Activated CD8-positive, alpha-beta T cell treated with anti-CD3 and anti-CD28 coated beads for 36 hours (primary cell): Measurements from ENCODE around the gene PPP1R13B. TPM values are rescaled to one million over a fixed set of nuclear protein-coding genes. Genes with fewer than 3 reads are reported as not detected.

Experiments
- ATAC-seq: fragments of 200-7000 bp; cut with Tn5 transposase; one replicate; pipeline ENCODE4 v1.10.0; 2021; ENCODE audit warnings: mild to moderate bottlenecking, moderate library complexity
- CTCF ChIA-PET: fragments of 350-600 bp; sonication (Branson Sonifier 250); formaldehyde crosslinking; loops from one replicate; lab custom pipeline; 2021; ENCODE audit warnings: antibody characterized with exemption; lab: Charles Lee
- POLR2A ChIA-PET: fragments of 350-600 bp; sonication (Branson Sonifier 250); formaldehyde crosslinking; loops from one replicate; lab custom pipeline; 2021; ENCODE audit warnings: antibody characterized with exemption; lab: Charles Lee
- DNase-seq: peaks from one replicate; pipeline ENCODE4 v3.0.0-alpha.2; 2020
- H3K27ac Mint-ChIP-seq: one replicate; pipeline ENCODE4 v1.8.0; 2021; ENCODE audit warnings: mild to moderate bottlenecking, mixed read lengths
- H3K27me3 Mint-ChIP-seq: one replicate; pipeline ENCODE4 v1.8.0; 2021; ENCODE audit warnings: mixed read lengths
- H3K36me3 Mint-ChIP-seq: one replicate; pipeline ENCODE4 v1.8.0; 2021; ENCODE audit warnings: low read depth, mixed read lengths
- H3K4me1 Mint-ChIP-seq: one replicate; pipeline ENCODE4 v1.8.0; 2021; ENCODE audit warnings: low read depth, mixed read lengths
- H3K4me3 Mint-ChIP-seq: one replicate; pipeline ENCODE4 v1.8.0; 2021; ENCODE audit warnings: mild to moderate bottlenecking, moderate library complexity, mixed read lengths
- H3K9me3 Mint-ChIP-seq: one replicate; pipeline ENCODE4 v1.8.0; 2021; ENCODE audit warnings: mixed read lengths
- CTCF ChIP-seq: fragments of 200-600 bp; IDR thresholded peaks from one replicate; pipeline ENCODE4 v1.8.0; 2022; ENCODE audit warnings: antibody characterized with exemption, mild to moderate bottlenecking
- intact Hi-C: fragments of 100-400 bp; cut with micrococcal nuclease; formaldehyde crosslinking; loops from one replicate; pipeline ENCODE4 v1.10.0; 2022
- total RNA-seq, 2 experiments: library from RNA; stranded (reverse); gene quantifications; one replicate each; pipeline ENCODE4 v1.2.3, GENCODE V29; 2021

PPP1R13B gene
- total RNA-seq, 2 experiments from 2014 or later, result 11.9 to 14.5 TPM

GRCh38 chr14:103830511-103831270, 16.7 kb downstream of the PPP1R13B start:
- H3K27me3 Mint-ChIP-seq, result no peaks in the 10 kb centered on the region
- ChIA-PET POLR2A (no interaction called here), CTCF (no interaction called here)
- no peak overlapping the region for H3K4me3 Mint-ChIP-seq
- H3K36me3 Mint-ChIP-seq, result no peaks in the 10 kb centered on the region
- H3K4me1 Mint-ChIP-seq, result peaks cover 11% of the 10 kb centered on the region
- no peak for ATAC-seq
- no peaks in the 10 kb centered on the region for H3K9me3 Mint-ChIP-seq
- H3K27ac Mint-ChIP-seq, result no peak overlapping the region
- intact Hi-C loops, result no loop called here
- no peak for TF ChIP-seq CTCF
- no peak for DNase-seq

GRCh38 chr14:103828315-103828967, 18.9 kb downstream of the PPP1R13B start:
- Mint-ChIP-seq H3K4me1 (peaks cover 14% of the 10 kb centered on the region), H3K27me3 (no peaks in the 10 kb centered on the region), H3K9me3 (no peaks in the 10 kb centered on the region), H3K36me3 (no peaks in the 10 kb centered on the region), H3K4me3 (no peak overlapping the region), H3K27ac (no peak overlapping the region)
- CTCF ChIA-PET, result interaction anchor here (1.5 kb wide), 1 partner anchor 72 kb away, joined by 5 read pairs; no protein-coding TSS in a partner anchor
- TF ChIP-seq CTCF, result no peak
- peak; percentile 49 for DNase-seq
- ATAC-seq, result no peak
- intact Hi-C loops, result no loop called here
- POLR2A ChIA-PET, result no interaction called here

GRCh38 chr14:103825101-103825500, 22.3 kb downstream of the PPP1R13B start:
- ChIA-PET POLR2A (interaction anchor here (0.9 kb wide), 1 partner anchor 9 kb away, joined by 3 read pairs; no protein-coding TSS in a partner anchor), CTCF (interaction anchor here (1.9 to 2.9 kb wide), 3 partner anchors 16 to 76 kb away, joined by 6 to 19 read pairs (median 7); no protein-coding TSS in a partner anchor)
- H3K27me3 Mint-ChIP-seq, result no peaks in the 10 kb centered on the region
- ATAC-seq, result no peak
- H3K4me1 Mint-ChIP-seq, result peaks cover 20% of the 10 kb centered on the region
- intact Hi-C loops, result no loop called here
- DNase-seq, result no peak
- no peak for TF ChIP-seq CTCF
- no peak overlapping the region for H3K27ac Mint-ChIP-seq
- no peaks in the 10 kb centered on the region for H3K9me3 Mint-ChIP-seq
- no peaks in the 10 kb centered on the region for H3K36me3 Mint-ChIP-seq
- no peak overlapping the region for H3K4me3 Mint-ChIP-seq

GRCh38 chr14:103820908-103821307, 26.5 kb downstream of the PPP1R13B start:
- Mint-ChIP-seq H3K27me3 (no peaks in the 10 kb centered on the region), H3K9me3 (no peaks in the 10 kb centered on the region), H3K36me3 (no peaks in the 10 kb centered on the region), H3K4me3 (no peak overlapping the region), H3K4me1 (peaks cover 41% of the 10 kb centered on the region), H3K27ac (no peak overlapping the region)
- ChIA-PET CTCF (interaction anchor here (0.6 to 3.8 kb wide), 4 partner anchors 12 to 256 kb away, joined by 3 to 22 read pairs (median 3); no protein-coding TSS in a partner anchor), POLR2A (no interaction called here)
- DNase-seq (no peak), ATAC-seq (no peak)
- no peak for TF ChIP-seq CTCF
- intact Hi-C loops, result no loop called here

- DNase-seq, result no peak
These were observed 27.0 kb downstream of the PPP1R13B start for GRCh38 chr14:103820382-103820781.

More at GRCh38 chr14:103820382-103820781, 27.0 kb downstream of the PPP1R13B start:
- Mint-ChIP-seq H3K4me3 (no peak overlapping the region), H3K27ac (no peak overlapping the region), H3K36me3 (no peaks in the 10 kb centered on the region), H3K9me3 (no peaks in the 10 kb centered on the region), H3K27me3 (no peaks in the 10 kb centered on the region), H3K4me1 (peaks cover 41% of the 10 kb centered on the region)
- TF ChIP-seq CTCF, result no peak
- intact Hi-C loops, result no loop called here
- ATAC-seq, result no peak
- ChIA-PET POLR2A (no interaction called here), CTCF (interaction anchor here (0.6 to 3.8 kb wide), 5 partner anchors 11 to 257 kb away, joined by 3 to 22 read pairs (median 3); no protein-coding TSS in a partner anchor)
